NCI-H510A (cell line): ENCODE measurements around the gene LACTBL1.

ENCODE experiments used
- DNase-seq: peaks from one replicate; lab custom pipeline; 2025; lab: John Stamatoyannopoulos, UW

The LACTBL1 gene

DNA sequence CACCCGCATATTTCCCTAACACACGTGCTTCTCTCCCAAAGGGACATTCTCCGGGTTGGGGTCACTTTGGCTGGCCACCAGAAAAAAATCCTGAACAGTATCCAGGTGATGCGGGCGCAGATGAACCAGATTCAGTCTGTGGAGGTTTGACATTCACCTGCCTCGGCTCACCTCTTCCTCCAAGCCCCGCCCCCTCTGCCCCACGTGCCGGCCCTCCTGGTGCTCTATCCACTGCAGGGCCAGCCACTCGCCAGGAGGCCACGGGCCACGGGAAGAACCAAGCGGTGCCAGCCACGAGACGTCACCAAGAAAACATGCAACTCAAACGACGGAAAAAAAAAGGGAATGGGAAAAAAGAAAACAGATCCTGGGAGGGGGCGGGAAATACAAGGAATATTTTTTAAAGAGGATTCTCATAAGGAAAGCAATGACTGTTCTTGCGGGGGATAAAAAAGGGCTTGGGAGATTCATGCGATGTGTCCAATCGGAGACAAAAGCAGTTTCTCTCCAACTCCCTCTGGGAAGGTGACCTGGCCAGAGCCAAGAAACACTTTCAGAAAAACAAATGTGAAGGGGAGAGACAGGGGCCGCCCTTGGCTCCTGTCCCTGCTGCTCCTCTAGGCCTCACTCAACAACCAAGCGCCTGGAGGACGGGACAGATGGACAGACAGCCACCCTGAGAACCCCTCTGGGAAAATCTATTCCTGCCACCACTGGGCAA is 59.1 kb downstream of the LACTBL1 start:
- DNase-seq: no peak

- no peak for DNase-seq
Observed at GRCh38 chr1:22912311-22912710, 60.4 kb downstream of the LACTBL1 start.

DNA sequence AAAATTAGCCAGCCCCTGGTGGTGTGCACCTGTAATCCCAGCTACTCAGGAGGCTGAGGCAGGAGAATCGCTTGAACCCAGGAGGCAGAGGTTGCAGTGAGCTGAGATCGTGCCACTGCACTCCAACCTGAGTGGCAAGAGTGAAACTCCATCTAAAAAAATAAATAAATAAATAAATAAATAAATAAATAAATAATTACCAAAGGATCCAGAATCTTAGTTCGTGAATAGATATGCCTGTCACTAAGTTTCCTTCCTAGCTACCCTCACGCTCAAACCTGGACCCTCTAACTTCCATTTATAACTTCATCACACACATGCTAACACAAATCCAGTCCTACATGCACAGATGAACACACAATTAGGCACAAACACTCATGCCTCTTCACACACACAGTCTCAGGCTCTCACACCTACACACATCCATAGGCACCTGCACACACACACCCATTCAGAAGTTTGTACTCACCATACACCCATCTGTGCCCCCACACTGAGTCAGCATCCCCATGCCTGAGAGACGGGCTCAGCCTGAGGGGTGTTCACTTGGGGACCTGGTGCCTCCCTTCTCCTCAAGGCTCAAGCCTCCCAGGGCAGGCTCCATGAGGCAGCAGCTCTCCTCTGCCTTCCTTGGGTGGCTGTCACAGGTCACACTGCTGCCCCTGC is 61.5 kb downstream of the LACTBL1 start:
- DNase-seq: no peak

DNA sequence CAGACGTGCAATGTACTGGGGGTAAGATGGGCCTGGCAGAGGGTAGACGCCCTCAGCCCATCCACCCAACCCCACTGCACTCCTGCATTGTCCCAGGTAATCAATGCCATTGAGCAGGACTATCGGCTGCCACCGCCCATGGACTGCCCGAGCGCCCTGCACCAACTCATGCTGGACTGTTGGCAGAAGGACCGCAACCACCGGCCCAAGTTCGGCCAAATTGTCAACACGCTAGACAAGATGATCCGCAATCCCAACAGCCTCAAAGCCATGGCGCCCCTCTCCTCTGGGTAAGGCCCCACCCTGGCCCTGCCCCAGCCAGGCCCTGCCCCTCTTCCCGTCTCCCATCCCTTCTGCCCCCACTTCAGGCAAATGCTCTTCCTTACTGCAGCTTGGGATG is 62.4 kb downstream of the LACTBL1 start:
- DNase-seq: no peak

DNA sequence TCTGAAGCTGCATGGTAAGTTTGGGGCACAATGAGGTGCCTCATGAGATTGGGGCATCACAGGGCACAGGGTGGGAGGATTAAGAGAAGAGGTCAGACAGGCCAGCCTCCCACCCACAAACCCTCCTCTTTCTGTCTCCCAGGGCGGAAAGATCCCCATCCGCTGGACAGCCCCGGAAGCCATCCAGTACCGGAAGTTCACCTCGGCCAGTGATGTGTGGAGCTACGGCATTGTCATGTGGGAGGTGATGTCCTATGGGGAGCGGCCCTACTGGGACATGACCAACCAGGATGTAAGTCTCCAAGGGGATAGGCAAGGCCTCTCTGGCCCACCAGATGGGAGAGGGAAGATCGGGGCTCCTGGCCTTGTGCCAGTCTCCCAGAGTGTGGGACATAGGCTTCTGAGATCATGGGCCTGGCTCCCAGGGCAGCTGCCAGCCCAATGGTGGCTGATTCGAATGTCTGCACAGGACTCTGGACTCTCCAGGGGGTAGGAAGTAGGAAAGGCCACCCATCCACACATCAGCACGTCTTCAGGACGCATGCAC is 63.7 kb downstream of the LACTBL1 start:
- no peak for DNase-seq

- DNase-seq: no peak
Observed at GRCh38 chr1:22907528-22907927, 65.1 kb downstream of the LACTBL1 start.

DNA sequence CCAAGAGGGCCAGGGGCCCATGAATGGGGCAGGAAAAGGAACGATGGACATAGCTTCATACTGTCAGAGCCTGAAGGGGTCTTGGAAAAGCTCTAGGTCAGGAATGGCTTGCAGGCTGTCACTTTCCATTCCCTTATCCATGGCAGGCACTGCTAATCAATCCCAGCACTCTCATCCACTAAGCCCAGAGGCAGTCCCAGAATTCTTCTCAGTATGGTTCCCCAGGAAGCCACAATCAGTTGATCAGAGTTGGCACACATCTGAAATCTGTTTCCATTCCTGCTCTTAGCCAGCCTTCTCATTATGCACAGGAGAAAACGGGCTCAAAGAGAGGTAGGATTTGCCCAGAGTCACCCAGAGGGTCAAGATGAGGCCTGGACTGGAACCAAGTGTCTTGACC is 65.7 kb downstream of the LACTBL1 start:
- no peak for DNase-seq

- no peak for DNase-seq
Observed at GRCh38 chr1:22903113-22903512, 69.6 kb downstream of the LACTBL1 start.
